ENCODE results near the gene SSR1.

GRCh38 chr6:7249946-7250643 lies 62.9 kb downstream of the SSR1 start:
- TF ChIP-seq, protein P1, sequence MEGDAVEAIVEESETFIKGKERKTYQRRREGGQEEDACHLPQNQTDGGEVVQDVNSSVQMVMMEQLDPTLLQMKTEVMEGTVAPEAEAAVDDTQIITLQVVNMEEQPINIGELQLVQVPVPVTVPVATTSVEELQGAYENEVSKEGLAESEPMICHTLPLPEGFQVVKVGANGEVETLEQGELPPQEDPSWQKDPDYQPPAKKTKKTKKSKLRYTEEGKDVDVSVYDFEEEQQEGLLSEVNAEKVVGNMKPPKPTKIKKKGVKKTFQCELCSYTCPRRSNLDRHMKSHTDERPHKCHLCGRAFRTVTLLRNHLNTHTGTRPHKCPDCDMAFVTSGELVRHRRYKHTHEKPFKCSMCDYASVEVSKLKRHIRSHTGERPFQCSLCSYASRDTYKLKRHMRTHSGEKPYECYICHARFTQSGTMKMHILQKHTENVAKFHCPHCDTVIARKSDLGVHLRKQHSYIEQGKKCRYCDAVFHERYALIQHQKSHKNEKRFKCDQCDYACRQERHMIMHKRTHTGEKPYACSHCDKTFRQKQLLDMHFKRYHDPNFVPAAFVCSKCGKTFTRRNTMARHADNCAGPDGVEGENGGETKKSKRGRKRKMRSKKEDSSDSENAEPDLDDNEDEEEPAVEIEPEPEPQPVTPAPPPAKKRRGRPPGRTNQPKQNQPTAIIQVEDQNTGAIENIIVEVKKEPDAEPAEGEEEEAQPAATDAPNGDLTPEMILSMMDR (IDR thresholded peaks at IDR 0.05), result no peak
- no peak for TF ChIP-seq ZFX (IDR thresholded peaks at IDR 0.05; ENCODE audit: borderline replicate concordance)

Measured in 22Rv1 (cell line).